SIG-M5 treated with dmso at 0.1 percent for 504 hours (cell line): ENCODE measurements around the gene LRRC37A3.
"Not testable (repeated sequence)": the region's sequence is repeated elsewhere in the genome, so short reads cannot be mapped to it uniquely, and the experiment has no call there.

Experiments
- DNase-seq: peaks from one replicate; lab custom pipeline; 2025; ENCODE audit not compliant: unreplicated experiment; lab: John Stamatoyannopoulos, UW

LRRC37A3 gene

DNA sequence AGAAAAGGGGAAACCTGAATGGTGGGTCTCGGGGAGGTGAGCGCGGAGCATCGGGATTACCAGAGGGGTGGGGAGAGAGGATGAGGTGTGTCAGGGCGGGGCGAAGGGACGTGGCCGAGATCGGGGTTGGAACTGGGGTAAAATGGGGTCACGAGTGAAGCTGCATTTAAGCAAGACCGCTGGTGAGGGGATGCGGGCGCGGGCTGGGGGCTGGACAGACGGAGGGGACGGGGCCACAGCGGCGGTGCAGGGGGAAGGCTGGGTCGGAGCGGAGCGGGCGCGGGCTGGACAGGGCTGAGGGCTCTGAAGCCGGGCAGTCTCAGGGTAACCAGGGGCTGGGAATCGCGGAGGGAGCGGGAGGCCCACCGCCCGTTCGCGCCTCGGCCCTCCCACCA lies 82.7 kb downstream of the LRRC37A3 start:
- DNase-seq: not testable (repeated sequence)

DNA sequence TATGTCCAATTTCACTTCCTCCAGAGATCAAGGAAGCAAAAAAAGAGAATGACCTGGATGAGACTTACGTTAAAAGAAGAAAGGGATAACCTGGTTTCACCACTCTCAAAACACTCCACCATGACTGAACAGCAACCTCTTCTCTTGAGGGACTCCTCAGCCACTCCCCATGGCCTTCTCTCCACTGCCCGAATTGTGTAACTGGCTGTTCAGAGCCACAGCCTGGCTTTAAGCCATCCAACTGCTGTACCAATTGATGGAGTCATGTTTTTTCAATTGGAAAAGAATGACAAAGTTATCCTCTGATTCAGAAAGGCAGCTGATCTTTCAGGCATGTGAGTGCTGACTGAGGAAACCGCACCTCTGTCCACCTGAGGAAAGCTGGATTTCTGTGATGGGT lies 85.2 kb downstream of the LRRC37A3 start:
- not testable (repeated sequence) for DNase-seq

DNA sequence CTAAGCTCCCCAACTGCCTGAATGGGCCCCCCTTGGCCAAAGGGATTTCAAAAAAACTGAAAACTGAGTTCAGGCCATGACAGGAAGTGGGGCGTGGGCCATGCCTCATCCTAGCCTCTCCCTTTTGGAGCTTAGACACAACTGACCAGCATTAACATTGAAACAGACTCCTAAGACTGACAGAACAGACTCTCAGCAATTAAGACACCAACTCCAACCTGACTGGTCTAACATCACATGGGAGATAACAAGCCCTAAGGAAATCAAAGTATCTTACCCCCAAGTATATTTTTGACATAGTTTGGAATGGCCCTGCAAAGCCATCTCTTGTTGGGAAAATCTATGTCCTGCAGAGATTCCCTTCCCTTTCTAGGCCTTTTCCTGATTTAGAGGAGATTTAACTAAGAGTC lies 88.6 kb downstream of the LRRC37A3 start:
- DNase-seq: not testable (repeated sequence)

GRCh38 chr17:64829824-64830630 lies 89.3 kb downstream of the LRRC37A3 start:
- DNase-seq: not testable (repeated sequence)

GRCh38 chr17:64829068-64829467 lies 90.2 kb downstream of the LRRC37A3 start:
- not testable (repeated sequence) for DNase-seq

DNA sequence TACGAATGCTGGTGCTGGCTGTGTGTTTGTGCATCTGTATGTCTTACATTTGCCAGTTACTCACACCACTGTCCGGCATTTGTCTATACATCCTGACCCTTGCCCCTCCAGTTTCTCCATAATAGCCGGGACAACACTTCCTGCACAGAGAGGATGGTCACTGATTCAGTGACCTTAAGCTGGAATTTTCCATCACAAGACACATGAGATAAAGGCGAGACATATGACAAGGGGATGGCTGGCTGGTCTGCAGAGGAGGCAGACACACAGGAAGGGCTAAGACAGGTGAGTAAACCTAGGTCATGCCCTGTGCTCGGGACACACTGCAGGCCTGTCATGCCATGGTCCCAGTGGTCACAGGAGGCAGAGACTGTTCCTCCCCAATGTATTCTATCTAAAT lies 100.4 kb downstream of the LRRC37A3 start:
- not testable (repeated sequence) for DNase-seq

GRCh38 chr17:64815833-64816198 lies 103.5 kb downstream of the LRRC37A3 start:
- not testable (repeated sequence) for DNase-seq

GRCh38 chr17:64814993-64815832 lies 104.1 kb downstream of the LRRC37A3 start:
- DNase-seq: peak; percentile 38

- DNase-seq: peak; percentile 86
These were observed 110.9 kb downstream of the LRRC37A3 start for GRCh38 chr17:64808178-64808977.
